Ovary (tissue), 9 donors: ENCODE measurements around the gene TMEM109. TPM values are rescaled to one million over a fixed set of nuclear protein-coding genes. Genes with fewer than 3 reads are reported as not detected.

Source experiments
- DNase-seq, 5 donors: peaks; one replicate each; pipeline ENCODE4 v3.0.0-alpha.2; 2019 to 2020
- H3K27ac ChIP-seq, 2 donors: fragments of 200-600 bp; one replicate each; pipeline versions ENCODE4 v1.5.1 to v1.8.0; 2019 to 2022
- H3K27me3 ChIP-seq: fragments of 200-600 bp; one replicate; pipeline ENCODE4 v1.8.0; 2022
- H3K36me3 ChIP-seq: fragments of 200-600 bp; sonication (generic); one replicate; pipeline ENCODE4 v1.5.1; 2019
- H3K4me1 ChIP-seq: one replicate; pipeline ENCODE4 v1.8.1; 2013; ENCODE audit warnings: mild to moderate bottlenecking, moderate library complexity; ENCODE audit not compliant: insufficient read depth
- H3K4me3 ChIP-seq: fragments of 200-600 bp; sonication (generic); one replicate; pipeline ENCODE4 v1.5.1; 2017
- H3K9me3 ChIP-seq, 2 donors: fragments of 200-600 bp in 1 of 2; sonication (generic) in 1 of 2; one replicate each; pipeline versions ENCODE4 v1.5.1 to v1.8.1; 2013 to 2019; ENCODE audit warnings: mild to moderate bottlenecking in 1 of 2, moderate library complexity in 1 of 2
- EP300 ChIP-seq: sonication (generic); formaldehyde crosslinking; IDR thresholded peaks from one replicate; pipeline ENCODE4 v1.6.1; 2017; ENCODE audit warnings: antibody characterized with exemption
- POLR2A ChIP-seq: fragments of 450-650 bp; IDR thresholded peaks from one replicate; pipeline ENCODE4 v1.6.1; 2017; ENCODE audit warnings: antibody characterized with exemption, mild to moderate bottlenecking, moderate library complexity
- WGBS, 3 donors: extraction: QIAGEN DNeasy Blood & Tissue Kit in 1 of 3; methylation state at CpG; one replicate each; pipeline versions ENCODE4 v1.1.5 to v1.1.7; 2013 to 2017; 5-methylcytosine and 5-hydroxymethylcytosine counted together
- intact Hi-C, 4 donors: fragments of 100-400 bp; cut with DNase I; formaldehyde crosslinking; loops; one replicate each; pipeline versions ENCODE4 v1.11.0 to v1.15.1; 2022 to 2023
- polyA plus RNA-seq, 2 donors: library from polyadenylated mRNA; stranded (reverse); fragments of 200-250 nt in 1 of 2; fragments of 350-450 nt in 1 of 2; fragmentation: Illumina TruSeq in 1 of 2; extraction: RNeasy Lipid Tissue Mini Kit (QIAGEN cat#74804) in 1 of 2; gene quantifications; one replicate each; pipeline ENCODE4 v1.2.3, GENCODE V29; 2013 to 2014
- total RNA-seq, 7 donors: library from RNA; depleted of rRNA in 2 of 7; stranded (reverse); fragments of >200 nt in 2 of 7; fragmentation: NEBNext Ultra II Directional in 3 of 7; extraction: Animal tissue kit (Norgen Biotek cat#: 25700) in 3 of 7; gene quantifications; one replicate each; pipeline versions ENCODE4 v1.1.0 to v1.2.4, GENCODE V29; 2016 to 2023
- TF ChIP-seq, protein P1 (sequence below), 3 donors: fragments of 450-650 bp in 2 of 3; fragments of 200-600 bp in 1 of 3; IDR thresholded peaks; one replicate each; pipeline versions ENCODE4 v1.5.1 to v1.8.0; 2016 to 2022; ENCODE audit warnings: antibody characterized with exemption in 3 of 3, mild to moderate bottlenecking in 1 of 3
- donor health status: DM: no; HTN: no; CAD: no; lungs with moderate emphysema.
- donor health status: DM: no; HTN: no; CAD: no.
- donor health status: Bipolar disorder and iron deficiency.
- donor health status: DM: yes; HTN: yes; CAD: no.
- donor health status: DM: no; HTN: no; CAD: no.
- donor health status: DM: yes; HTN: yes; CAD: no.

Gene TMEM109
- total and polyA plus RNA-seq, 9 donors = 88.7 to 145 (median 121) TPM

DNA sequence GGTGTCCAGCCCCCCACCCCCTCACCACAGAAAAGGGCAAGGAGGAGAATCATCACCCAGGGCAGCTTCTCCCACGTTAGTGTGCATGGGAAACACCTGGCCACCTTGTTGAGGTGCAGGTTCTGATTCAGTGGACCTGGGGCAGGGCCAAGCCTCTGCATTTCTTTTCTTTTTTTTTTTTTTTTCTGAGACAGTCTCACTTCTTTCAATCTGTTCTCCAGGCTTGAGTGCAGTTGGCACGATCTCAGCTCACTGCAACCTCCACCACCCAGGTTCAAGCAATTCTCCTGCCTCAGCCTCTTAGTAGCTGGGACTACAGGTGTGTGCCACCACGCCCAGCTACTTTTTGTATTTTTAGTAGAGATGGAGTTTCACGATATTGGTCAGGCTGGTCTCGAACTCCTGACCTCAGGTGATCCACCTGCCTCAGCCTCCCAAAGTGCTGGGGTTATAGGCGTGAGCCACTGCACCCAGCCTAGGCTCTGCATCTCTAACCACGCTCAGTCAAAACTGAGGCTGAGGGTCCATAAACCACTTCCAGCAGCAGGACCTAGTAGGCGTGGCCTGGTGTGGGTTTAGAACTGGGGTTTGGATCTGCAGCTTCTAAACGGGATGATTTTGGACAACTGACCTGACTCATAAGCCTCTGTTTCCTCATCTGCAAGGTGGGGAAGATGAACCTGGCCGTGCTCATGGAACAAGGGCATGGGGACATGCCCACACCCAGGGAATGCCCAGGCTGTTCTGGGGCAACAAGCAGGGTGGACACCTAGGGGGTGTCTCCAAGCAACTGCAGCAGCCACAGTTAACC lies 45.9 kb upstream of the TMEM109 start:
- TF ChIP-seq, protein P1, sequence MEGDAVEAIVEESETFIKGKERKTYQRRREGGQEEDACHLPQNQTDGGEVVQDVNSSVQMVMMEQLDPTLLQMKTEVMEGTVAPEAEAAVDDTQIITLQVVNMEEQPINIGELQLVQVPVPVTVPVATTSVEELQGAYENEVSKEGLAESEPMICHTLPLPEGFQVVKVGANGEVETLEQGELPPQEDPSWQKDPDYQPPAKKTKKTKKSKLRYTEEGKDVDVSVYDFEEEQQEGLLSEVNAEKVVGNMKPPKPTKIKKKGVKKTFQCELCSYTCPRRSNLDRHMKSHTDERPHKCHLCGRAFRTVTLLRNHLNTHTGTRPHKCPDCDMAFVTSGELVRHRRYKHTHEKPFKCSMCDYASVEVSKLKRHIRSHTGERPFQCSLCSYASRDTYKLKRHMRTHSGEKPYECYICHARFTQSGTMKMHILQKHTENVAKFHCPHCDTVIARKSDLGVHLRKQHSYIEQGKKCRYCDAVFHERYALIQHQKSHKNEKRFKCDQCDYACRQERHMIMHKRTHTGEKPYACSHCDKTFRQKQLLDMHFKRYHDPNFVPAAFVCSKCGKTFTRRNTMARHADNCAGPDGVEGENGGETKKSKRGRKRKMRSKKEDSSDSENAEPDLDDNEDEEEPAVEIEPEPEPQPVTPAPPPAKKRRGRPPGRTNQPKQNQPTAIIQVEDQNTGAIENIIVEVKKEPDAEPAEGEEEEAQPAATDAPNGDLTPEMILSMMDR (IDR thresholded peaks at IDR 0.05) = no peak
- TF ChIP-seq EP300 (no peak), POLR2A (no peak)
- Histone ChIP-seq H3K27me3 (no peaks in the 10 kb centered on the region), H3K36me3 (no peaks in the 10 kb centered on the region), H3K27ac (no peak overlapping the region), H3K9me3 (no peaks in the 10 kb centered on the region), H3K4me3 (no peak overlapping the region), H3K4me1 (peaks cover 2% of the 10 kb centered on the region)
- no peak for DNase-seq
- WGBS, 3 donors = 82 to 85% (median 83%) methylated on average over 10 of the region's 10 CpGs
- intact Hi-C loops = no loop called here

DNA sequence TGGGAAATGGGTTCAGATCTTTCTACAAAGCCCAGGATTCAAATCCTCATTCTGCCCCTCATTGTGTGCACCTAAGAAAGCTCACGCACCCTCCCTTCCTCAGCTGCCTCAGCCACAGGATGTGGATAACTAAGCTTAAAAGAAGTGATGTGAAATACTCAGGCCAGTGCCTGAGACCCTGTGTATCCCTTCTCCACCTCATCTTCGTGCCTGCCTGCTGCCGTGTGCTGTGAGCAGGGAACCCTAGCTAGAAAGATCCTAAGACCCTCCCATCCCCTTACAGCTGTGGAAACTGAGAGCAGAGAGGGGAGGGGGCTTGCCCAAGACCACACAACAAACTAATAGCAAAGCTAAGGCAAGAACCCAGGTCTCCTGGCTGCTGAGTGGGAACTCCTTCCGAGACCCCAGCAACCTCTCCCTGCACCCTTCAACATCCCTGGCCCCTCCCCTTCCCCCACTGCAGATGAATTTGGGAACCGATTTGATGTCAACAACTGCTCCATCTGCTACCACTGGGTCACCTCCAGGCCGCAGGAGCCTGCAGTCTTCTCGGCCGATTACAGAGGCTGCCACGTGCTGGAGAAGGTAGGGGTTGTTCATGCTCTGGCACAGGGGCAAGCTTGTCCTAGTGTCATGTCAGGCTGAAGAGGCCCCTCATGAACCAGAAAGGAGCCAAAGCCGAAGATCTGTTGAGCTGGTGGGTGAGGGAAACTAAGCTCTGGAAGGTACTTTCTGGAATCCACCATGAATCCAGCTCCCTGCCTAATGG lies 45.1 kb upstream of the TMEM109 start:
- H3K4me1 ChIP-seq = peaks cover 2% of the 10 kb centered on the region
- intact Hi-C loops = no loop called here
- no peak overlapping the region for H3K4me3 ChIP-seq
- H3K9me3 ChIP-seq = no peaks in the 10 kb centered on the region
- 67 to 83% (median 82%) methylated on average over 10 of the region's 10 CpGs for WGBS, 3 donors
- no peaks in the 10 kb centered on the region for H3K27me3 ChIP-seq
- H3K27ac ChIP-seq = no peak overlapping the region
- DNase-seq = no peak
- no peaks in the 10 kb centered on the region for H3K36me3 ChIP-seq
- TF ChIP-seq EP300 (no peak), POLR2A (no peak)
- TF ChIP-seq, protein P1 (IDR thresholded peaks at IDR 0.05) = no peak

DNA sequence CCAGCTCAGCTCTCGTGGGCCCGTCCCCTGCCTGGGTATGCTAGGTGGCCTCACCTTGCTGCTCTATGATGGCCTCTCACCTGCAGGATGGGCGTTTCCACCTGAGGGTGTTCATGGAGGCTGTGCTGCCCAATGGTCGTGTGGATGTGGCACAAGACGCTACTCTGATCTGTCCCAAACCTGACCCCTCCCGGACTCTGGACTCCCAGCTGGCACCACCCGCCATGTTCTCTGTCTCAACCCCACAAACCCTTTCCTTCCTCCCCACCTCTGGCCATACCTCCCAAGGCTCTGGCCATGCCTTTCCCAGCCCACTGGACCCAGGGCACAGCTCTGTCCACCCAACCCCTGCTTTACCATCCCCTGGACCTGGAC lies 44.5 kb upstream of the TMEM109 start:
- no peaks in the 10 kb centered on the region for H3K9me3 ChIP-seq
- intact Hi-C loops = no loop called here

DNA sequence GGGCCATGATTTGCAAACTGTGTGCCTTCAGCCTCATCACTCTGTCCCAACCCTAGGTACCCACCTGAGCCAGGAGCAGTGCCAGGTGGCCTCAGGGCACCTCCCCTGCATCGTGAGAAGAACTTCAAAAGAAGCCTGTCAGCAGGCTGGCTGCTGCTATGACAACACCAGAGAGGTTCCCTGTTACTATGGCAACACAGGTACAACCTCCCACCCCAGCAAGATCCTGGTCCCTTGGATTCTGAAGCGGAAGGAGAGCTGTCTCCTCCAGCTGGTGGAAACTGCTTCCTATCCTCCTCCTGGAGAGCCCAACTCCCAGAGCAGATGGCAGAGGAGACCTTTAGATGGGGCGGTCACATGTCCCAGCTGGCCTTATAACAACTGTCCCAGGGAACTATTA lies 43.7 kb upstream of the TMEM109 start:
- TF ChIP-seq, protein P1 (IDR thresholded peaks at IDR 0.05) = no peak
- no peak for TF ChIP-seq POLR2A
- no peak for TF ChIP-seq EP300
- intact Hi-C loops = no loop called here
- no peak for DNase-seq
- peaks cover 2% of the 10 kb centered on the region for H3K4me1 ChIP-seq
- H3K4me3 ChIP-seq = no peak overlapping the region
- no peaks in the 10 kb centered on the region for H3K27me3 ChIP-seq
- 68 to 74% (median 73%) methylated on average over 3 of the region's 3 CpGs for WGBS, 3 donors
- no peak overlapping the region for H3K27ac ChIP-seq
- H3K36me3 ChIP-seq = no peaks in the 10 kb centered on the region
- H3K9me3 ChIP-seq = no peaks in the 10 kb centered on the region

More for the DNA sequence above, 44.5 kb upstream of the TMEM109 start:
- DNase-seq = no peak
- Histone ChIP-seq H3K27ac (no peak overlapping the region), H3K4me3 (no peak overlapping the region), H3K36me3 (no peaks in the 10 kb centered on the region), H3K27me3 (no peaks in the 10 kb centered on the region), H3K4me1 (peaks cover 2% of the 10 kb centered on the region)
- TF ChIP-seq EP300 (no peak), POLR2A (no peak)
- TF ChIP-seq, protein P1 (IDR thresholded peaks at IDR 0.05) = no peak
- 89 to 91% (median 89%) methylated on average over 7 of the region's 7 CpGs for WGBS, 3 donors
